Epithelial cell of prostate (primary cell): ENCODE results near the gene MTHFD1L.

Experiments used
- DNase-seq: peaks from one replicate; pipeline ENCODE4 v3.0.0-alpha.2; 2011; ENCODE audit warnings: low read depth, low spot score
- H3K27ac ChIP-seq: fragments of 450-650 bp; 2 replicates; pipeline ENCODE4 v1.5.1; 2017; ENCODE audit warnings: mild to moderate bottlenecking

Gene MTHFD1L

DNA sequence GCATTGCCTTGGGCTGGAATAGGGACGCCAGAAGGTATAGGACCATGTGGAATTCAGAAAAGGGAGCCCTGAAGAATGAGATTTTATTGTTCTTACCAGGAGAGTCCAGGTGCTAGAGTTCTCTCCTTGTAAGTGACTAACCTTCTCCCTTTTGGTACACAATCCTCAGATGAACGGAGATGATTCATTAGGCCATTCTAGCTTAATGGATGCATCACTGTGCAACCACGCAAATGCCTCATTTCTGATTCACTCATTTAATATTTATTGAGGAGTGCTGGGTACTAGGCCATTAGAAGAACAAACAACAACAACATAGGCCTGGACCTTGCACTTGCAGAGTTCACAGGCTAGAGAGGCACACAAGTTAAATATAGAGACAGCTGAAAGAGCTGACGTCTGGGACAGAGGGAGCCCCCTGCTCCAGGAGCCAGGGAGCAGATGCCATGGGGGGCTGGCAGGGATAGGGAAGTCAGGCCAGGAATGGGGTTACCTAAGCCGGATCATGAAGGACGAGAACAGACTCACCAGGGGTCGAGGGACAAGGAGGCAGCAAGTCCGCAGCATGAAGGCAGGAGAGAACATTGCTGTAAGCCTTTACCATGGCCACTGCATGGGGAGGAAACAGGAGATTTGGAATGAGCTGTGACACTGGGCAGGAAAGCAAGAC is 194.7 kb downstream of the MTHFD1L start:
- peak overlapping the region; percentile 89 for H3K27ac ChIP-seq
- peak; percentile 91 for DNase-seq

DNA sequence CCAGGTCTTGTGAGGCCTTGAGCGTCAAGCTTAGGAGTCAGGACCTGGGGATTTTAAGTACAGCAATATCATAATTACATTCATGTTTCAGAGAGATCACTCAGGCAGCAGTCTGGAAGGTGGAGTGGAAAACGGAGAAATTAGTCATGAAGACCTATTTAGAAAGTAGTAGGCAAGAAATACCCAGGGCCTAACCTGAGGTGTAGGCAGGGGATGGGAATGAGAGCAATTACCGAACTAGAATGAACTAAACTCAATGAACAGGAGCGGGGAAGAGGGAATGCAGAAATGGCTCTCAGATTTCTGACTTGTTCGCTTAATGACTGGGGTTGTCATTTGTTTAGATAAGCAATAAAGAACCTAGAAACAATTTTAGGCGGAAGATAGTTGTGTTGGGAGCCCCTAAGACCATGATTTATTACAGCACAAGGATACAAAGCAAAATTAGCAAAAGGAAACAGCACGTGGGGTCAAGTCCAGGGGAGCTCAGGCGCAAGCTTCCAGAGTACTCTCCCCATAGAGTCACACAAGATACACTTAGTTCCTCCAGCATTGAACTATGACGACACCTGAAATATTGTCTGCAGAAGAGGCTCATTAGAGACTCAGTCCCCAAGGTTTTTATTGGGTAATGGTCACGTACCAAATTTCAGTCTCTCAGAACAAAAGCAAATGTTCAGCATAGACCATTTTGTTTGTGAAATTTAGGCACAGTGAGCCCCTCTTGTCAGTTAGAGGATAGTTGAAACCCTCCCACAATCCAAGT is 195.4 kb downstream of the MTHFD1L start:
- no peak for DNase-seq
- peak overlapping the region; percentile 89 for H3K27ac ChIP-seq

DNA sequence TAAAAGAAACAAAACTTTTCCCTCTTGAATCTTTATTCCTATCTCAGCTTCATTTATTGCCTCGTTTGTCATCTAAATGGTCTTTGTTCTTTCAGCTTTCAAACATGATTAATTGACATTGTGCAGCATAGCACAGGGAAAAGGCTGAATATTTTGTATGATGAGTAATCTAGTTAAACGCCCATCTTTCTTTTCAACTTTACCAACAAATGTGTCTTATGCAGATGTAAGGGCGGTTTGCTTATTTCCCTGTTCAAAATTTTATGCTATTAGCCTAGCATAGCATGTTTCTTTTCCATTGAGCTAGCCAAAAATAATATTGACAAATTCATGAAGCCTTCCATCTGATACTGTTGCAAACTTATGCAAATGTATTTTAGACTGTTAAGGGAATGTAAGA is 197.8 kb downstream of the MTHFD1L start:
- DNase-seq = no peak
- H3K27ac ChIP-seq = peak overlapping the region; percentile 42

DNA sequence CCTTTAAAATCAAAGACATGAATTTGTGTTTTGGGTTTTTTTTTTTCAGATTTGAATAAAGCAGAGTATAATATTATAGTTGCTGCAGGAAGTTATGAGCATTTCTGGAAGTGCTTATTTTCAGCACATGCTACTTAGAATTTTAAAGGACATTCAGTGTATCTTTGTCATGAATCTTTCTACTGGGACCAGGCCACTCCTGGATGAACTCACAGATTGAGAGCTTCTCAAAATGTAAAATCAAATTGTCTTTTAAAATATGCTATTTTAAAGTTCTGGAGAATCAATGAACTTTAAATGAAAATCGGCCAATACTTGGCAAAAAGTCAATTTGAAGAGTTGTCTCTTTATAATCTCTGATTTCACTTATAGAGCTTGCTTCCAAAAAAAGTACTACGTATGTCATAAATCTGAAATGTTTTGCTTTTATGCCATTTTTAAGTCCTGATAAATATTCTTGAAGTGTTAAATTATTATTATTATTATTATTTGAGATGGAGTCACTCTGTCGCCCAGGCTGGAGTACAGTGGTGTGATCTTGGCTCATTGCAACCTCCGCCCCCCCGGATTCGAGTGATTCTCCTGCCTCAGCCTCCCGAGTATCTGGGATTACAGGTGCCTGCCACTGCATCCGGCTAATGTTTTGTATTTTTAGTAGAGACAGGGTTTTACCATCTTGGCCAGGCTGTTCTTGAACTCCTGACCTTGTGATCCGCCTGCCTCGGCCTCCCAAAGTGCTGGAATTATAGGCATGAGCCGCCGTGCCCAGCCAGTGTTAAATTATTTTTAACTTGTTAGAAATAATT is 198.5 kb downstream of the MTHFD1L start:
- peak overlapping the region; percentile 42 for H3K27ac ChIP-seq
- DNase-seq = no peak

DNA sequence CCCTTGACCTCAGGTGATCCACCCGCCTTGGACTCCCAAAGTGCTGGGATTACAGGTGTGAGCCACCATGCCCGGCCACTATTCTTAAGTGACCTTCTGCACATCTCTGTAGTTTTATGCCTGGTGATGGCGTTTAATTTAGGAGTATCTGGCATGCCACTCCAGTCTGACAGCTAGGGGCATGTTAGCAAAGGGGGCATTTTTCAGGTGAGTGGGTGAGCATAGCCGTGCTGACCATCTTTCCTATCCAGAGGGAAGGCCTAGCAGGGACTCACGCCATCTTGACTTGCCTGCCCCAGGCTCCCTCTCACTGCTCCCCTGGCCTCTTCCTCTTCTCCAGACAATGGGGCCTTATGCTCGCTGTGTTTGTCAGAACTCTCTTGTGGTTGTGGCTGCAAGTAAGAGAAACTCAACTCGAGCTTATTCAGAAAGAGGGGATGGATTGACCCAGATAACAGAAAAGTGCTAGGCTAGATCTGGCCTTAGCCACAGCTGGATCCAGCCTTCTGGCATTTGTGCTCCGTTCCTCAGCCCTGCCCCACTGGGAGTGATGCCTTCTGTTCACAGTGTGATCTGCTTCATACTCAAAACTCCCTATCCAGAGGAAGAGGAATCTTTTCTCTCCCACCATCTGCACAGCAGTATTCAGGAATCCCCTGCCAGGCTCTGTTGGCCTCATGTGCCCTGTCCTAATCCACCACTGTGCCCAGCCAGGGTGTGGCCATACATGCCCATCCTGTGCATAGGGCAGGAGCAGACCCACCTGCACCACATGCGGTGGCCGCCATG is 199.7 kb downstream of the MTHFD1L start:
- H3K27ac ChIP-seq = no peak overlapping the region
- DNase-seq = no peak

DNA sequence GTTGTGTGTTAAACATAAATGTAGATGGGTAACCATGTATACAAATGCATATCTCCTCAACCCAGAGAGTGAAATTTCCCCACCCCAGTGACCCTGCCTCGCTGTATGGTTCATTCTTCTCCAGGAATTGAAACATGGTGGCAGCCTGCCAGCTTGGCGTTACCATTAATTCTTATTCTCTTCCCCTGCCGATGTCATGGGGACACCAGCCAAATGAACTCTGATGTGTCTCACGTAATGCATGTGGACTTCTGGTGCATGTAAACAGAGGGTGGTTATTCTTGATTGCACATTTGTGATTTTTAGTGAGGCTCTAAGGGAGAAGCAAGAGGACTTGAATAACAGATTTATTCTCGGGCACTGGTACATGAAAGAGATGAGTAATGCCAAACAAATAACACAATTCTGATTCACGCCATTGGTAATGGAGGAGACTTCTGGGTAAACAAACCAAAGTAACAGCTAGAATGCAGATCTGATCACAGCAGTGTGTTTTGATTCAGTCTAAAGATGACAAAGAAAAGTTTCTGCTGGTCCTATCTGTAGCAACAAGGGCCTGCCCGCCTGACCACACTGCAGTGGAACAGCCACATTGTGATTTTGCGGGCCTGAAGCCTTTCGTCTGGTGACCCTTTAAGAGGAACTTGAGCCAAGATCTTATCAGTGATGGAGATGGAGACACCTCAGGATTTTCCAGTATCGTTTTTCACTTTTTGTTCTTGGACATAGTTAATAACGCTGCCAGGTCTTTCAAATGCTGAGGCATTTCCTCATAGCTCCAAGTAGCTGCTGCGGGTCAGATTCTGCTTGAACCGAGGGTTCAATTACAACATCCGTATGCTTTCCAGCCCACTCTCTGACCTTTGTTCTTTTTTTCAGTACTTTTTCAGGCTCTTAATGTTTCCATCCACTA is 202.4 kb downstream of the MTHFD1L start:
- peak overlapping the region; percentile 89 for H3K27ac ChIP-seq
- DNase-seq = peak; percentile 96

DNA sequence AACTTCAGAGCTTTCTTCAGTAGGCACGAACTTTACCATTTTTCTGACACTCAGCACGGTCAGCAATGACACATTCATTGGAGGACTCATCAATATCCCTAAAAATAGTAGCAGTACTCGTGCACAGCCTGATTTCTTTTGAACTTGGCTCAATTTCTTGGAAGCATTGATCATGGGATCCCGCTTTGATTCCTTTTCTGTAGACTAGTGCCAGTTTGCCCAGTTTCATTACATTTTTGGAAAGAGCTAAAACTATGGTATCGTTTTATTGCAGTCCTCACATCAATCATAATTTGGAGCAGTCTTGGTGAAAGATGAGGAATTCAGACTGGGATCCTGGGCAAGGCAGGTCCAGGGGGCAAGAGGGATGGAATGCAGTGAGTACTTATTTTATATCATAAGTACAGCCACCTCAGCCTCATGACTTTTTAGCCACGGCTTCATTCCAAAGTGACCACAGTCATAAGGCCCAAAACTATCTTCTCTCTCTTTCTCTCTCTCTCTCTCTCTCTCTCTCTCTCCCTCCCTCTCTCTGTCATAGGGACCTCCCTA is 203.3 kb downstream of the MTHFD1L start:
- DNase-seq = no peak
- peak overlapping the region; percentile 89 for H3K27ac ChIP-seq

DNA sequence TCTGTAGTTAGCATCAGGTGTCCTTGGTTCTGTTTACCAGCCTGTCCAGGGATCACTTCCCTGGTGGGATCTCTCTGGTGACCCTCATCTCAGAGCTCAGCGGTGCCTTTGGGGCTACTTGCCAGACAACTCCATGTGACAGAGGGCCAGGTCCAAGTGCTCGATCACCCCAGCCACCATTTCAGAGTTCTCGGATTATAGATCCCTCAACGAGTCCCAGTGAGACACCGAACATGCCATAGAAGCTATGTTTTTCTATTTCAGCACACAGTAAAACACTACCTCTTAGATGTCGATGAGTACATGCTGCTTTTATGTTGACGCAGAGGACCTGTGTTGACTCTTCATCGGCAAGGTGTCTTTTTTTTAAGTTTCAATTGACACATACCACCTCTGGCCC is 204.1 kb downstream of the MTHFD1L start:
- H3K27ac ChIP-seq = no peak overlapping the region
- no peak for DNase-seq

DNA sequence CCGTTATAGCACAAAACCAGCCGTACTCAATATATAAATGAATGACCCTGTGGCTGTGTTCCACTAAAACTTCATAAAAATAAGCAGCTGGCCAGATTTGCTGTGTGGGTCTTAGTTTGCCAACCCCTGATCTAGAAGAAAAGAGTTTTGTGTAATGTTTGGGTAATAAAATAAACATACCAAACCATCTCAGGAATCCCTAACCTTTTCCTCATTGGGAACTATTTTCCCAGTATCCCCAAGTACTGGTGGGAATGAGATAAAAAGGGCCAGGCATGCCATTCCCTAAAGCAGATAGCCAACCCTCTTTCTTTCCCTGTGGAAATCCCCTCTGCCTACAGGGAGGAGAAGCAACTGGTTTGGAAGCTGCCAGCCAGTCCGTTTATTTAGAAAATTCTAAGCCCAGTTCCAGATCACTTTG is 205.1 kb downstream of the MTHFD1L start:
- H3K27ac ChIP-seq = no peak overlapping the region
- DNase-seq = no peak

DNA sequence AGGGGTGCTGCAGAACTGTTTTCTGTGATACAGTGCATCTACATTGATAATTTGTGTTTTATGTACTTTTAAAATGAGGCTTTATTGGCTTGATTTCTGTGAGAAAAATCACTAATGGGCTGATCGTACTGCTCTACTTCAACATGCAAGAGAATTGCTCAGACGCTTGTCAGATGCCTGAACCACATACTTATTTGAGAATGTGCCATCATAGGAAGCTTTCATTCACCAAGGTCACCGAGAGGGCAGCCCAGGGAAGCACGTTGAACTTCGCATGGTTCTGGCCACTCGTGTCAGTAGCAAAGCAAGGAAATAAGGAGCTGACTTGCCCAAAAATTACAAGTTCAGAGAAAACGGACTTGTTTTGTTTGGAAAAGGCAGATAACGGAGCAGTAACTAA is 205.8 kb downstream of the MTHFD1L start:
- H3K27ac ChIP-seq = no peak overlapping the region
- no peak for DNase-seq

DNA sequence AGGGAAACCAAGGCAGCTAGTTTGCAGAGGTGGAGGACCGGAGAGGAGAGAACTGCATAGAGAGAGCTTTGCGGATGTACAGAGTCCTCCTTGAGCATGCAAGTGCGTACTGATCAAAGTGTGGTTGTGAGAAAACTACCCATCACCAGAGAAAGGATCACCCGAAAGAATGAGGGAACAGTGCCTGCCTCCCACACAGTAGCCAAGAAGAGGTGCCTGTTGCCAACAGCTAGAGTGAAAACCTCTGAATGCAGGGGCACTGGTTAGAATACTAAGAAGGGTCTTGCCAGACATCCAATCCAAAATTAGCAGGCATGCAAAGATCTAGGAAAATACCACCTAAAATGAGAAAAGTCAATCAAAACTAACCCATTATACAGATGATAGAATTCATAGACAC is 207.6 kb downstream of the MTHFD1L start:
- no peak for DNase-seq
- H3K27ac ChIP-seq = no peak overlapping the region

DNA sequence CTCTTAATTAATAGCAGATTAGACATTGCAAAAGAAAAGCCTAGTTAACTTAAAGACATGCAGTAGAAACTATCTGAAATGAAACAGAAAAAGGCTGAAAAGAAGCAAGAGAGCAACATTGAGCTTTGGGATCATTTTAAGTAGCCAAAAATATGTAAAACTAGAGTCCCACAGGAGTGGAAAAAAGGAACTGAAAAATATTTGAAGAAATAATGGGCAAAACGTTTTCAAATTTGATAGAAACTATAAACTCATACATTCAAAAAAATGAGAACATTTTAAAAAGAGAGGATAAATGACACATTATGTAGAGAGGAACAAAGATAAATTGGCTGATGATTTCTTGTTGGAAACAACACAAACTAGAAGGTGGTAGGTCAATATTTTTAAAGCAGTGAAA is 208.2 kb downstream of the MTHFD1L start:
- H3K27ac ChIP-seq = no peak overlapping the region
- no peak for DNase-seq

DNA sequence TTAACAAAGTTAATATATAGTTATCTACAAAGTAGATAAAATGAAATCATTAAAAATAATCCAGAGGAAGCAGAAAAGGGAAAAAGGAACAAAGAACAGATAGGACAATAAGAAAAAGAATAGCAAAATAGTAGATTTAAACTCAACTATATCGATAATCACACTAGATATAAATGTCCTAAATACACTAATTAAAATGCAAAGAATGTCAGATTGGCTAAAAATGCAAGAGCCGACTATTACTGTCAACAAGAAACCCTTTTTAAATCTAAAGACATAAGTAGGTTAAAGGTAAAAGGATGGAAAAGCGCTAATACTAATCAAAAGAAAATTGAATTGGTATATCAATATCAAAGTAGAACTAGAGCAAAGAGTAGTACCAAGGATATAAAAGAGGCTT is 209.5 kb downstream of the MTHFD1L start:
- H3K27ac ChIP-seq = no peak overlapping the region
- no peak for DNase-seq

DNA sequence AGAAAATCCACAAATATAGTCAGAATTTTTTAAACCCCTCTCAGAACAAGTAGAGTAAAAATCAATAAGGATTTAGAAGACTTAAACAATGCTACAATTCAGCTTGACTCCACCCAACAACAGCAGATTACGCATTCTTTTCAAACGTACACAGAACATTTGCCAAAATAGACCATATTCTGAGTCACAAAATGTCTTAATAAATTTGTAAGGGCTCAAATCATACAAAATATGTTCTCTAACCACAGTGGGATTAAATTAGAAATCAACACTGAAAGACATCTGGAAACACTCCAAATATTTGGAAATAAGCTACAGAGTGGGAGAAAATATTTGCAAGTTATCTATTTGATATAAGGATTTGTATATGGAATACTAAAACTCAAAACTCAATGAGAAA is 210.0 kb downstream of the MTHFD1L start:
- no peak overlapping the region for H3K27ac ChIP-seq

DNA sequence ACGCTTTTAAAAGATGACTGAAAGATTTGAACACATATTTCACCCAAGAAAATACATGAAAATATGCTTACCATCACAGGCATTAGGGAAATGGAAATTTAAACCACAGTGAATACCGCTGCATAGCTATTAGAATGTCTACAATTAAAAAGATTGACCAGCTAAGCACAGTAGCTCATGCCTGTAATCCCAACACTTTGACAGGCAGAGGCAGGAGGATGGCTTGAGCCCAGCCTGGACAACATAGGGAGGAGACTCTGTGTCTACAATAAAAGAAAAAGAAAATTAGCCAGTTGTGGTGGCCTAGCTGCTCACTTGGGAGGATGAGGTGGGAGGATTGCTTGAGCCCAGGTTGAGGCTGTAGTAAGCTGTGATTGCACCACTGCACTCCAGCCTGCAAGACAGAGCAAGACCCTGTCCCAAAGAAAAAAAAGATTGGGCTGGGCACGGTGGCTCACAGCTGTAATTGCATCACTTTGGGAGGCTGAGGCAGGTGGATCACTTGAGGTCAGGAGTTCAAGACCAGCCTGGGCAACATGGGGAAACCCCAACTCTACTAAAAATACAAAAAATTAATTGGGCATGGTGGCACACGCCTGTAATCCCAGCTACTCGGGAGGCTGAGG is 210.5 kb downstream of the MTHFD1L start:
- DNase-seq = no peak

More for the DNA sequence above, 210.0 kb downstream of the MTHFD1L start:
- no peak for DNase-seq

DNA sequence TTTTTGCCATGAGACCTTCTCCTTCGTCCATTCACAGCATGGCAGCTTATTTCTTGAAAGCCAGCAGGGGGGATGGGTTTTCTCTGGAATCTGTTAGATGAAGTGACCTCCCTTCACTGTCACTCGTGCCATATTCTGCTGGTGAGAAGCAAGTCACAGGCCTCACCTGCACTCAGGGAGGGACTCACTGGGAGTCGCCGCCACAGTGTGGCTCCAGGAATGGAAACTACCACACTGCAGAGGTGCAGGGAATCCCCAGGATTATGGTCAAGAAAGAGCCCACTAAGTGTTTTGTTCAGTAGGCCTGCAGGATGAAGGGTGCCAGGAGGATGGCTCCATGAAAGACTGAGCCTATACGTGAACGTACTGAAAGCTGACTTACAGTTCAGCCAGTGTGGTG is 213.2 kb downstream of the MTHFD1L start:
- no peak overlapping the region for H3K27ac ChIP-seq
- DNase-seq = no peak

More for the DNA sequence above, 210.5 kb downstream of the MTHFD1L start:
- no peak overlapping the region for H3K27ac ChIP-seq

DNA sequence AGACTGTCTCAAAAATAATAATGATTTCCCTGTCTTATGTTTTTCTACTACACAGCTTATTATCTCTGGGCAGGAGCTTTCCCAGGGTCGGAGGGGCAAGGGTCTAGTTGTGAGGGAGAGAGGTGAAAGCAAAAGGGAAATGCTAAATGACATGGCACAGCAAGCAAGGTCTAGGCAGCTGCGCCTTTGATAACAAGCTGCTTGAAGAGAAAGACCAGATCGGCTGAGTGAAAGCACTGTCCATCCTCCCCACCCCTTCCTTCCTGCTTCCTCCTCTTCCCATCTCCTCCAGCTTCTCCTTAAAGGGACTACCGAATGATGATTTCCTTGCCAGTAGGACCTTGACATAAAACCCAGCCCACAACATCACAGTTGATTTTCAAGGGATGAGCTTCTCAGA is 216.2 kb downstream of the MTHFD1L start:
- DNase-seq = no peak
- H3K27ac ChIP-seq = peak overlapping the region; percentile 77

DNA sequence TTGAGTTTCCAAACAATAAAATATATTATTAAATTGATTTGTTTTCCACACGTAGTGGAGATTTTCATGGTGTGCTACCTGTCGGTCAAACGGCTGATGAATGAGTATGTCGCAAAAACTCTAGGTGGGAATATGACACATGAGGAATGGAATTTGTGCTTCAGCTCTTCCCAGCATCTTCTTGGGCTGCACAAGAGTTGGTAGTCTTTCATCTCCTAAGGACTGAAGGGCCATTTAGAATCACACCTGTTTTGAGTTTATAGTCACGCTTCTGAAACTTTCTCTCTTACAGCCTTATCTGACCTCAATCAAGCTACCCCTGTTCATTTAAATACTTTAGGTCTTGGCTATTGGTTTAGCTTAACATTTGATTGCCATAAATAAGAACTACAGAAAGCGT is 216.6 kb downstream of the MTHFD1L start:
- no peak for DNase-seq
- peak overlapping the region; percentile 77 for H3K27ac ChIP-seq
